Mucosa of descending colon (tissue), 3 donors: ENCODE measurements around the gene FCRL5. TPM values are rescaled to one million over a fixed set of nuclear protein-coding genes. Genes with fewer than 3 reads are reported as not detected.

Source experiments
- ATAC-seq: fragments of 200-7000 bp; cut with Tn5 transposase; one replicate; pipeline ENCODE4 v1.9.1; 2020; ENCODE audit warnings: mild to moderate bottlenecking, moderate library complexity
- DNase-seq, 3 donors: peaks; one replicate each; pipeline ENCODE4 v3.0.0-alpha.2; 2020
- H3K36me3 ChIP-seq: fragments of 200-600 bp; one replicate; pipeline ENCODE4 v1.8.0; 2021; ENCODE audit warnings: low read depth, mild to moderate bottlenecking
- H3K4me1 ChIP-seq: fragments of 200-600 bp; one replicate; pipeline ENCODE4 v1.8.0; 2021; ENCODE audit warnings: low read depth, mild to moderate bottlenecking
- H3K4me3 ChIP-seq: fragments of 200-600 bp; one replicate; pipeline ENCODE4 v1.8.0; 2021; ENCODE audit warnings: mild to moderate bottlenecking
- H3K9me3 ChIP-seq: fragments of 200-600 bp; one replicate; pipeline ENCODE4 v1.8.0; 2021; ENCODE audit warnings: mild to moderate bottlenecking
- intact Hi-C, 2 donors: fragments of 100-400 bp; cut with DNase I in 1 of 2; cut with micrococcal nuclease in 1 of 2; formaldehyde crosslinking; loops; one replicate each; pipeline versions ENCODE4 v1.11.0 to v1.11.1; 2022; cut with DNase I, micrococcal nuclease
- total RNA-seq, 3 donors: library from RNA; stranded (reverse); fragmentation: NEBNext Ultra II Directional in 2 of 3; extraction: Animal tissue kit (Norgen Biotek cat#: 25700) in 2 of 3; gene quantifications; one replicate each; pipeline versions ENCODE4 v1.2.1 to v1.2.4, GENCODE V29; 2021 to 2023
- TF ChIP-seq, protein P1 (sequence below): fragments of 200-600 bp; IDR thresholded peaks from one replicate; pipeline ENCODE4 v1.8.0; 2022; ENCODE audit warnings: antibody characterized with exemption, mild to moderate bottlenecking
- donor health status: DM: no; HTN: no; CAD: no; lungs with moderate emphysema.
- donor health status: DM: no; HTN: no; CAD: no.
- donor health status: DM: no; HTN: yes; CAD: no.

Gene FCRL5
- total RNA-seq, 3 donors from 2014 or later: 0.95 to 3.3 (median 1.7) TPM

DNA sequence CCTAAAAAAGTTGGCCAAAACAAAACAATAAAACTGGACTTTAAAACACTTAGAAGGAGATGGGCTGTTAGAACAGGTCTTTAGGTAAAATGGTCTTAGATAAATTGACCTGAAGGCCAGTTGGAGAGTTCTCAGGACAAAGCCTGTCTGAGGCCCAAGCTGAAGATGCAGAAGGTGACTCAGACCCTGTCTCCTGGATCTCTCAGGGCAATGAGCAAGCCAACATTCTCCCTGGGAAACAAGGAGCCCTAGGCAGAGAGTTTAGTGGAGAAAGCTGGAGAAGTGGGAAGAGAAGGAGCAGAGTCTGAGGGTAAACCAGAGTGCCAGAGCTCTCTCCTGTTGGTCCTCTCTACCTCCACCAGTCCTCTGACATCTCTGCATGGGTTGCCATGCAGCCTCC, 70.1 kb downstream of the FCRL5 start:
- TF ChIP-seq, protein P1, sequence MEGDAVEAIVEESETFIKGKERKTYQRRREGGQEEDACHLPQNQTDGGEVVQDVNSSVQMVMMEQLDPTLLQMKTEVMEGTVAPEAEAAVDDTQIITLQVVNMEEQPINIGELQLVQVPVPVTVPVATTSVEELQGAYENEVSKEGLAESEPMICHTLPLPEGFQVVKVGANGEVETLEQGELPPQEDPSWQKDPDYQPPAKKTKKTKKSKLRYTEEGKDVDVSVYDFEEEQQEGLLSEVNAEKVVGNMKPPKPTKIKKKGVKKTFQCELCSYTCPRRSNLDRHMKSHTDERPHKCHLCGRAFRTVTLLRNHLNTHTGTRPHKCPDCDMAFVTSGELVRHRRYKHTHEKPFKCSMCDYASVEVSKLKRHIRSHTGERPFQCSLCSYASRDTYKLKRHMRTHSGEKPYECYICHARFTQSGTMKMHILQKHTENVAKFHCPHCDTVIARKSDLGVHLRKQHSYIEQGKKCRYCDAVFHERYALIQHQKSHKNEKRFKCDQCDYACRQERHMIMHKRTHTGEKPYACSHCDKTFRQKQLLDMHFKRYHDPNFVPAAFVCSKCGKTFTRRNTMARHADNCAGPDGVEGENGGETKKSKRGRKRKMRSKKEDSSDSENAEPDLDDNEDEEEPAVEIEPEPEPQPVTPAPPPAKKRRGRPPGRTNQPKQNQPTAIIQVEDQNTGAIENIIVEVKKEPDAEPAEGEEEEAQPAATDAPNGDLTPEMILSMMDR: no peak
- intact Hi-C loops: no loop called here

DNA sequence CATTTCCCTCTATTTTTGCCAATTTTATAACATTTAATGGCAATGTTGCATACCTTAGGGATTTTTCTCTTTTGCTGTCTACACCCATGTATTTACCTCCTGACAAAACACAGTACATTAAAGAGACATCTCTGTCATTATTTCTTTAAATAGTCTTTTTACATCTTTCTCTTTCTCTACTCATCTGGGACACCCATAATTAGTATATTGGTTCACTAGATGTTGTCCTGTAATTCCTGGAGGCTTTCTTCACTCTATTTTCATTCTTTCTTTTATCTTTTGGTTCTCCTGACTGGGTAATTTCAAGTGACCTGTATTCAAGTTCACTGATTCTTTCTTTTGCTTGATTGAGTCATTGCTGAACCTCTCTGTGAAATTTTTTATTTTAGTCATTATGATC, 74.3 kb downstream of the FCRL5 start:
- TF ChIP-seq, protein P1: no peak
- H3K9me3 ChIP-seq: peaks cover 4% of the 10 kb centered on the region
- no peaks in the 10 kb centered on the region for H3K36me3 ChIP-seq
- no peak for ATAC-seq
- H3K4me1 ChIP-seq: peaks cover 4% of the 10 kb centered on the region
- DNase-seq: no peak
- intact Hi-C loops: no loop called here
- no peak overlapping the region for H3K4me3 ChIP-seq

More for the DNA sequence above, 70.1 kb downstream of the FCRL5 start:
- no peak for ATAC-seq
- DNase-seq: no peak
- no peaks in the 10 kb centered on the region for H3K4me1 ChIP-seq
- H3K4me3 ChIP-seq: no peak overlapping the region
- no peaks in the 10 kb centered on the region for H3K9me3 ChIP-seq
- no peaks in the 10 kb centered on the region for H3K36me3 ChIP-seq

DNA sequence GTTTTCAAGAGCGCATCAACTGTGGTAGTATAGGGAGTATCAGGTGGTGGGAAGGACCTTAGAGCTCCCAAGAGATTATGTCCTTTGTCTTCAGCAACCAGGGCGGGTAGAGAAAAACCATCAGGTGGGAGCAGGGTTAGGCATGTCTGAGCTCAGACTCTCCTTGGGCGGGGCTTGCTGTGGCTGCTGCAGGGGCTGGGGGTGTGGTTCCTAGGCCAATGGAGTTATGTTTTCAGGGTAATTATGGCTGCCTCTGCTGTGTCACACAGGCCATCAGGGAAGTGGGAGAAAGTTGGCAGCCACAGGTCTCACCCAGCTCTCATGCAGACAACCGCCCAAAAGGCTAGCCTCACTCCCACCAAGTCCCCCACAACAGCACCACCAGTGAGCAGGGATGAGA, 74.9 kb downstream of the FCRL5 start:
- peaks cover 4% of the 10 kb centered on the region for H3K9me3 ChIP-seq
- DNase-seq: no peak
- no peak overlapping the region for H3K4me3 ChIP-seq
- TF ChIP-seq, protein P1: no peak
- intact Hi-C loops: no loop called here
- peaks cover 4% of the 10 kb centered on the region for H3K4me1 ChIP-seq
- ATAC-seq: no peak
- H3K36me3 ChIP-seq: no peaks in the 10 kb centered on the region

DNA sequence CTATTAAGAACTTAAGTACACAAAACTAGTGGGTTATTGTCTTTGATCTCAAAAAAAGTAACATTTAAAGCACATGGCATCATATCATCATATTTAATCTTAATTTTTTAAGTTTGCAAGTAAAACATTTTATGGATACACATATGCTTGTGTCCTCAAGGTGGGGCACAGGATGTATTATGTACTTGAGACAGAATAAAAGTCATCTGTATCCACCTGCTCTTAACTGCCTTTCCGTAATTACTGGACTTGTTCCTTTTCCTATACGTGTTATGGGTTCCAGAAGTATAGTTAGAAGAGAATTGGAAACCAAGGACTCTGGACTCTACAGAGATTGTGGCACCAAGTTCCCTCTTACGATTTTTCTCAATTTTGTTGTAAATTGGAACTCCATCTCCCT, 79.4 kb downstream of the FCRL5 start:
- Histone ChIP-seq H3K36me3 (no peaks in the 10 kb centered on the region), H3K4me3 (no peak overlapping the region), H3K9me3 (peaks cover 4% of the 10 kb centered on the region), H3K4me1 (peaks cover 4% of the 10 kb centered on the region)
- TF ChIP-seq, protein P1: no peak
- intact Hi-C loops: no loop called here
- ATAC-seq (peak; percentile 84), DNase-seq (no peak)

DNA sequence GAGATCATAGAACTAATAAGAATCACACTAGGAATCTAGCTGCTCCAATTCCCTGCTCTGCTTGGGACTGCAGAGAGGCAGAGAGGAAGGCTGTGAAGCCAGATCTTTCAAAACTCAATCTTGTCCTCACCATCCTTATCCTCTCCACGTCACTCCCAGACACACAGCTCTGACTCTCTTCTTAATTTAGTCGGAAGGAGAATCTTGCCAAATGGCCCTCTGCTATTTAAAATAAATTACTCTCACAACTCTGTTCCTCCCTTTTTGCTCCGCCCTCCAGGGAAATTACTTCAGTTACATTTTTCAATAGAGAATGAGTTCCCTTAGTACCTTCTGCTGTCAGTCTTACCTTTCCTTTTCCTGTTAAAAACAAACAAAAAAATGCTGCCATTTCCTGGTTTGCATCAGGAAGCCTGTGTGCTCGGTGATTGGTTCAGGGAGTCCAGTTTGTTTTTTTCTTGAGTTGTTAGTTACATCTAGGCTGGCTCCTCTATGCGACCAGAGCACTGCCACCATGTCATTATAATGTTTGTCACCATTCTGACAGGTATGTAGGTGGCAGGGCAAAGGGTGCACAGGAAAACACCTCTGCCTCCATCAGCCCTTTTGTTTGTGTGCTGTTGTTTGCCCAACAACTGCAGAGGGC, 80.1 kb downstream of the FCRL5 start:
- TF ChIP-seq, protein P1: no peak
- intact Hi-C loops: no loop called here
- Histone ChIP-seq H3K4me1 (peaks cover 4% of the 10 kb centered on the region), H3K4me3 (no peak overlapping the region), H3K36me3 (no peaks in the 10 kb centered on the region), H3K9me3 (peaks cover 4% of the 10 kb centered on the region)
- ATAC-seq (peak; percentile 89), DNase-seq (peak in 1 of 3 donors; percentile 36)

DNA sequence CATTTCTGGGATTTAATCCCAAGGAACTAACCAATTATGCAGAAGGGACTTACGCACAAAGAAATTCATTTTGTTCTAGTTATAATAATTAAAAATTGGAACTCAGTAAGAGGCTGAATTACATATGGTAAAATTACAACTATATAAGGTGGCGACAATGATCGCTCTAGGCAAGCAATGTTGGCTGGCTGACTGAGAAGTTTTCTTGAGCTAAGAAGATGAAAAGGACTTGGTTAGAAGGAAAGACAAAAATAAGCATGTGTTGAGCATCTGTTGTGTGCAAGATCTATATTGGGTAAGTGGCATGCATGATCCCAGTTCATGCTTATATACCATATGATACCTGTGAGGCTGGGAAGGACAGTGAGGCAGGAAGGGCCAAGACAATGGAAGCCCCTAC, 80.8 kb downstream of the FCRL5 start:
- TF ChIP-seq, protein P1: no peak
- intact Hi-C loops: no loop called here
- no peak for ATAC-seq
- Histone ChIP-seq H3K4me1 (peaks cover 4% of the 10 kb centered on the region), H3K4me3 (no peak overlapping the region), H3K36me3 (no peaks in the 10 kb centered on the region), H3K9me3 (peaks cover 4% of the 10 kb centered on the region)
- DNase-seq: no peak
